Measurements from ENCODE around the gene PNPLA1.
"Not testable (repeated sequence)": the region's sequence is repeated elsewhere in the genome, so short reads cannot be mapped to it uniquely, and the experiment has no call there.

PNPLA1 gene

DNA sequence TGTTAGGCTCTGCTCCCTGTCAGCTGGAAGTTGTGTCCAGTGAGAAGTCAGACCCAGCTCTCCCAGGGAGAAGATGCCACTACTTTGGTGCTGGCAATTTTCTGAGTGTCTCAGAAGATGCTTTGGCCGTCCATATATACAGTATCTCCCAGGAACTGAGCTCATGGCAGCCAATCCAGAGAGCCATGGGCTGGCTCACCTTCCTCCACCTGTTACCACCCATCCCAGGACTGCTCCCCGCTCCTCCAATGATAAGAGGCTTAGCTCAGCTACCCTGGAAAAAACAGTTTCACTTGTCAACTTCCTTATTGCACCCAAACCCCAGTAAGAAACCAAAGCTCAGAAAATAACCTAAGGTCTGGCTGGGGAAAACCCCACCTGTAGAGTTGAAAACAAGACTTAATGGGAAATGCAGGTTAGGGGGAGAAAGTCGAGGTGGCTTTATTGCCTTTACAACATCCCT, 67.0 kb downstream of the PNPLA1 start, which contains the start of gene BNIP5:
Gene BNIP5 (minus strand): TSS at position 110 of the 463 bp plus-strand sequence. CDS start 6,198 bp downstream, outside the sequence.
- no peak within 1 kb of the TSS for H3K27ac ChIP-seq
- TF ChIP-seq ZFX (IDR thresholded peaks at IDR 0.05; ENCODE audit: borderline replicate concordance) = no peak
- TF ChIP-seq, protein P1, sequence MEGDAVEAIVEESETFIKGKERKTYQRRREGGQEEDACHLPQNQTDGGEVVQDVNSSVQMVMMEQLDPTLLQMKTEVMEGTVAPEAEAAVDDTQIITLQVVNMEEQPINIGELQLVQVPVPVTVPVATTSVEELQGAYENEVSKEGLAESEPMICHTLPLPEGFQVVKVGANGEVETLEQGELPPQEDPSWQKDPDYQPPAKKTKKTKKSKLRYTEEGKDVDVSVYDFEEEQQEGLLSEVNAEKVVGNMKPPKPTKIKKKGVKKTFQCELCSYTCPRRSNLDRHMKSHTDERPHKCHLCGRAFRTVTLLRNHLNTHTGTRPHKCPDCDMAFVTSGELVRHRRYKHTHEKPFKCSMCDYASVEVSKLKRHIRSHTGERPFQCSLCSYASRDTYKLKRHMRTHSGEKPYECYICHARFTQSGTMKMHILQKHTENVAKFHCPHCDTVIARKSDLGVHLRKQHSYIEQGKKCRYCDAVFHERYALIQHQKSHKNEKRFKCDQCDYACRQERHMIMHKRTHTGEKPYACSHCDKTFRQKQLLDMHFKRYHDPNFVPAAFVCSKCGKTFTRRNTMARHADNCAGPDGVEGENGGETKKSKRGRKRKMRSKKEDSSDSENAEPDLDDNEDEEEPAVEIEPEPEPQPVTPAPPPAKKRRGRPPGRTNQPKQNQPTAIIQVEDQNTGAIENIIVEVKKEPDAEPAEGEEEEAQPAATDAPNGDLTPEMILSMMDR (IDR thresholded peaks at IDR 0.05) = no peak

DNA sequence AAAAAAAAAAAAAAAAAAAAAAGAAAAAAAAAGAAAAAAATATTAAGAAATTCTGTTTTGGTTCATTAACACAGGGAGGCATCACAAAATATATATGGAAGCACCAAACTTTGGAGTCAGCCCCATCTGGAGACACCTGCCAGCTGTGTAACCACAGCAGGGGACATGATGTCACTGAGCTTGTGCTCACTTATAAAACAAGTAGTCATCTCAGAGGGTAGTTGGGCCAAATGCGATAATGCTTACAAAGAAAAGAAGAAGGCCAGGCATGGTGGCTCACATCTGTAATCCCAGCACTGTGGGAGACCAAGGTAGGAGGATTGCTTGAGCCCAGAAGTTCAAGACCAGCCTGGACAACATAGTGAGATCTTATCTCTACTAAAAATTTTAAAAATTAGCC, 68.0 kb downstream of the PNPLA1 start:
- TF ChIP-seq, protein P1 (IDR thresholded peaks at IDR 0.05) = no peak
- TF ChIP-seq ZFX (IDR thresholded peaks at IDR 0.05; ENCODE audit: borderline replicate concordance) = no peak
- H3K27ac ChIP-seq = no peak overlapping the region

DNA sequence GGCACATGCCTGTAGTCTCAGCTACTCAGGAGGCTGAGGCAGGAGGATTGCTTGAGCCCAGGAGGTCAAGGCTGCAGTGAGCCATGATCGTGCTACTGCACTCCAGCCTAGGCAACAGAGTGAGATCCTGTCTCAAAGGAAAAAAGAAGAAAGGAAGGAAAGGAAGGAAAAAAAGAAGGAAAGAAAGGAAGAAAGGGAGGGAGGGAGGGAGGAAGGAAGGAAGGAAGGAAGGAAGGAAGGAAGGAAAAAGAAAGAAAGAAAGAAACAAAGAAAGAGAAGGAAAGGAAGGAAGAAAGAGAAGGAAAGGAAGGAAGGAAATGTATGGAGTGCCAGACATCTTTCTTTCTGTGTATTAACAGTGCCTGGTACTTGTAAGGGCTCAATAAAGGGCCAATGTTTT, 68.4 kb downstream of the PNPLA1 start:
- not testable (repeated sequence) for H3K27ac ChIP-seq

DNA sequence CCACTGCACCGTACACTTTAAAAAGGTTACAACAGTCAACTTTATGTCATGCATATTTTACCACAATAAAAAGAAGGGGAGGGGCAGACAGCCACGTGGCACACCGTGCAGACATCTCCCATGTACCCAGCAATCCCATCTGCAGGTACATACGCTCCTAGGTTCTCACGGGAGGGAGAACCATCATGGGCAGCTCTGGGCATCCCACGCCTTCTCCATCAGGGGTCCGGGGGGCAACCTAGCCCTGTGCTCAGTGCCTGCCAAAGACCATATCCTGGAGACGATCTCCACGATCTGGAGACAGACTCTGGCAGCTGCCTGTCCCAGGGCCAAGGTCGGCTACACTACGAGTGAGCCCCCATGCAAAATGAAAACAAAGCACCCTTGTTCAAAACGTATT, 69.3 kb downstream of the PNPLA1 start:
- H3K27ac ChIP-seq = no peak overlapping the region
- TF ChIP-seq, protein P1 (IDR thresholded peaks at IDR 0.05) = no peak
- TF ChIP-seq ZFX (IDR thresholded peaks at IDR 0.05; ENCODE audit: borderline replicate concordance) = no peak

DNA sequence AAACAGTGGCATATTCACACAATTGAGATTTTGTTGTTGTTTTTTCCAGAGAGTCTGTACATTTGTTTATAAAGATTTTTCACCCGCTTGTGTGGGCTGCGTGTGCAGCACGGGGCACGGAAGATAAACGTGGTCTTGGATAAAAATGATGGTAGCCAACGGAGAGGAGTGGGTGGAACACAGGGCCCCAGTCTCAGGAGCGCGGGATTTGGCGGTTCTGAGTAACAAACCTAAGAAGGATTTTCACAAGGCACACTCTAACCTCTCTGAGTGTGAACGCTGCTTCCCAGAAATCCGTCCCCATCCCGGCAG, 70.4 kb downstream of the PNPLA1 start:
- no peak for TF ChIP-seq ZFX (IDR thresholded peaks at IDR 0.05; ENCODE audit: borderline replicate concordance)
- TF ChIP-seq, protein P1 (IDR thresholded peaks at IDR 0.05) = no peak
- H3K27ac ChIP-seq = peak overlapping the region; percentile 45; the same call in 1 of the 2 replicates

DNA sequence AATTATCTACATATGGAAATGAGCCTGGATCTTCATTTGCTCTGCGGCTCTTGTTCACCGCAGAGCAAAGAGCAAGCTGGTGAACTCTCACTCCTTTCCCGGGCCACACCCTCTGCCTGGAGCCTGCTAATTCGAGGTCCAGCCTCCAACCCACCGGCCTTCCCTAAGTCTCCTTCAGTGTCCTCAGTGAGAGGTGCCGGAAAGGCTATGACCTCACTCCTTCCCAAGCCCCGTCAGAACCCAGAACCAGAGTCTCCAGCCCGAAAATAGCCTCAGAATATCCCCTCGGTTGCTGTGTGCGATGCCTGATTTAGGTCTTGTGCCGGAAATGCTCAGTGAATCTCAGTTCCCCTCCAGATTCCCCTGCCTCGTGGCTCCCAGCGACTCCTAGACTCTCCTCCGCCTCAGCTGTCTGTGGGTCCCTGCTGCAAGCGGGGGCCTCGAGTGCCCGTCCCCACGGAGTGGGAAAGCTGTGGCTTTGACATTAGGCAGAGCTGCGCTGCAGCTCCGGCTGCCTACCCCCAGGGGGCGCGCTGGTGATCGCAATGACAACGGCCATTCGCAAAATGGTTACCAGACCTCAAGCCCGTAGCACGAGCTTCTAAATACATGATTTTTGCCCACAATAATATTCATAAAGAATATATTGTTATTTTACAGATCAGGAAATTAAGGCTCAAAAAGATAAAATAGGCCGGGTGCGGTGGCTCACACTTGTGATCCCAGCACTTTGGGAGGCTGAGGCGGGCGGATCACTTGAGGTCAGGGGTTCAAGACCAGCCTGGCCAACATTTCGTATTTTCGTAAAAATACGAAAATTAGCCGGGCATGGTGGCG, 71.0 kb downstream of the PNPLA1 start:
- H3K27ac ChIP-seq = peak overlapping the region; percentile 45; the same call in 1 of the 2 replicates
- TF ChIP-seq ZFX (IDR thresholded peaks at IDR 0.05; ENCODE audit: borderline replicate concordance) = no peak
- TF ChIP-seq, protein P1 (IDR thresholded peaks at IDR 0.05) = peak; percentile 99

DNA sequence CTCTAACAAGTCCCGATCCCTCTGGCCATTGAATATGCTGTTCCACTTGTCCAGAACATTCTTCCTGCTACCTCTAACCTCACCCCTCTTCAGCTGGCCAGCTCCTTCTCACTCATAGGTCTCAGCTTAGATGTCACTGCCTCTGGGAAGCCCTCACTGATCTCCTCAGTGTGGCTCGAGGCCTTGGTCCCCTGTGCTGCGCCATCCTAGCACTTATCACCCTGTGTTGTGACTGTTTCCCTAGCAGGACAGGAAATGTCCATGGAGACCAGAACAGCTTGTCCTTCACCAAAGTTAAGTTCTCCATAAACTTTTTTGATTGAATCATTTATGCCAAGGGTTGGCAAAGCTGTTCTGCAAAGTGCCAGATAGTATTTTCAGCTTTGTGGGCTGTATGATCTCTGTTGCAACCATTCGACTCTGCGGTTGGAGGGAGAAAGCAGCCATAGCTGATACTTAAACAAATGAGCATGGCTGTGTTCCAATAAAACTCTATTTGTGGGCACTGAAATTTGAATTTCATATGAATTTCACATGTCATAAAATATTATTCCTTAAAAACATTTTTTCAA, 73.3 kb downstream of the PNPLA1 start:
- H3K27ac ChIP-seq = no peak overlapping the region

More for the DNA sequence above, 73.3 kb downstream of the PNPLA1 start:
- TF ChIP-seq, protein P1 (IDR thresholded peaks at IDR 0.05) = no peak

Data from 22Rv1 (cell line).